GM12878 (cell line): ENCODE measurements around the gene ANKFY1. TPM values are rescaled to one million over a fixed set of nuclear protein-coding genes. Genes with fewer than 3 reads are reported as not detected.
A peak's percentile ranks its signal among the peaks of the same experiment; 100 is the strongest.

Source experiments
- ATAC-seq: fragments of 200-7000 bp; cut with Tn5 transposase; 3 replicates; pipeline ENCODE4 v1.9.1; 2020; ENCODE audit warnings: mild to moderate bottlenecking, moderate library complexity
- BruUV-seq: library from RNA; stranded (reverse); fragments of 400-500 nt; replicated peaks from 2 replicates; lab custom pipeline; 2021; lab: Mats Ljungman, UMichigan
- CTCF ChIA-PET: fragments of 300-600 bp; sonication (Branson Sonifier 250); formaldehyde crosslinking; extraction: SDS; loops from one replicate; lab custom pipeline; 2021; ENCODE audit warnings: inconsistent platforms; lab: Yijun Ruan, JAX
- POLR2A ChIA-PET: fragments of 350-600 bp; formaldehyde crosslinking; extraction: SDS; loops from one replicate; lab custom pipeline; 2021; ENCODE audit warnings: inconsistent platforms; lab: Charles Lee
- RAD21 ChIA-PET: fragments of 300-600 bp; sonication (Branson Sonifier 250); formaldehyde crosslinking; loops from one replicate; lab custom pipeline; 2023; ENCODE audit warnings: antibody characterized with exemption; ENCODE audit not compliant: unreplicated experiment; lab: Charles Lee
- SMC1A ChIA-PET: fragments of 300-600 bp; sonication (Branson Sonifier 250); formaldehyde crosslinking; loops from one replicate; lab custom pipeline; 2023; ENCODE audit not compliant: unreplicated experiment, uncharacterized antibody; lab: Charles Lee
- DNase-seq: peaks from one replicate; pipeline ENCODE4 v3.0.0-alpha.2; 2011; ENCODE audit warnings: low read depth, low spot score
- FAIRE-seq: peaks from 3 replicates; lab custom pipeline; 2011; peaks lifted over from hg19 to GRCh38; lab: Jason Lieb, UNC
- H2AFZ ChIP-seq: 2 replicates; pipeline ENCODE4 v1.6.0; 2011; ENCODE audit warnings: low read depth, low read length, control low read depth; ENCODE audit not compliant: control insufficient read depth
- H3K27ac ChIP-seq: 2 replicates; pipeline ENCODE4 v1.5.1; 2011; ENCODE audit warnings: control low read depth; ENCODE audit not compliant: control insufficient read depth, insufficient read depth
- H3K27me3 ChIP-seq, 2 experiments: replicated peaks in 1 of 2; 2 replicates each; pipeline versions ENCODE4 v1.6.0 to v1.6.1; 2011; ENCODE audit warnings: low read length in 1 of 2; ENCODE audit not compliant: control insufficient read depth in 2 of 2, insufficient read depth in 2 of 2
- H3K36me3 ChIP-seq, 2 experiments: 2 replicates each; pipeline ENCODE4 v1.5.1; 2011; ENCODE audit warnings: low read length in 1 of 2; ENCODE audit not compliant: control insufficient read depth in 2 of 2, insufficient read depth in 2 of 2
- H3K4me1 ChIP-seq: 2 replicates; pipeline ENCODE4 v1.6.1; 2011; ENCODE audit warnings: mild to moderate bottlenecking, low read length, moderate library complexity, mixed read lengths; ENCODE audit not compliant: control insufficient read depth, insufficient read depth
- H3K4me2 ChIP-seq: 2 replicates; pipeline ENCODE4 v1.6.0; 2011; ENCODE audit warnings: control low read depth; ENCODE audit not compliant: control insufficient read depth, insufficient read depth
- H3K4me3 ChIP-seq: fragments of 200-600 bp; sonication (generic); 2 replicates; pipeline ENCODE4 v1.5.1; 2016
- H3K79me2 ChIP-seq: 2 replicates; pipeline ENCODE4 v1.6.0; 2011; ENCODE audit warnings: low read length; ENCODE audit not compliant: control insufficient read depth, insufficient read depth
- H3K9ac ChIP-seq: 2 replicates; pipeline ENCODE4 v1.8.0; 2011; ENCODE audit warnings: low read length, control low read depth, mixed read lengths; ENCODE audit not compliant: control insufficient read depth, insufficient read depth
- H3K9me3 ChIP-seq: replicated peaks from 3 replicates; pipeline ENCODE4 v1.5.1; 2011; ENCODE audit warnings: mild to moderate bottlenecking, low read length; ENCODE audit not compliant: control insufficient read depth, insufficient read depth
- H4K20me1 ChIP-seq: 2 replicates; pipeline ENCODE4 v1.6.0; 2011; ENCODE audit not compliant: control insufficient read depth, insufficient read depth
- EGR1 ChIP-seq, 2 experiments: IDR thresholded peaks; 1 replicate in 1 of 2; 2 replicates in 1 of 2; pipeline ENCODE4 v1.6.1; 2011 to 2012; ENCODE audit warnings: low read depth in 2 of 2, low read length in 2 of 2, borderline replicate concordance in 1 of 2, mild to moderate bottlenecking in 1 of 2, moderate library complexity in 1 of 2
- MEF2A ChIP-seq: IDR thresholded peaks from 2 replicates; pipeline ENCODE4 v1.6.1; 2011; ENCODE audit warnings: low read depth, mild to moderate bottlenecking, low read length, moderate library complexity; ENCODE audit not compliant: insufficient read depth
- NFXL1 ChIP-seq: fragments of 450-650 bp; IDR thresholded peaks from 2 replicates; pipeline ENCODE4 v1.6.1; 2017; ENCODE audit warnings: antibody characterized with exemption, mild to moderate bottlenecking, borderline replicate concordance
- POLR2A ChIP-seq: IDR thresholded peaks from 2 replicates; pipeline ENCODE4 v1.6.1; 2011; ENCODE audit warnings: low read depth, mild to moderate bottlenecking, low read length
- RAD51 ChIP-seq: fragments of 450-650 bp; IDR thresholded peaks from 2 replicates; pipeline ENCODE4 v1.6.1; 2016; ENCODE audit warnings: moderate library complexity, mild to moderate bottlenecking, inconsistent platforms
- SMARCA5 ChIP-seq: fragments of 450-650 bp; IDR thresholded peaks from 2 replicates; pipeline ENCODE4 v1.6.1; 2017; ENCODE audit warnings: mild to moderate bottlenecking
- SPI1 ChIP-seq: IDR thresholded peaks from 2 replicates; pipeline ENCODE4 v1.6.1; 2011; ENCODE audit warnings: low read depth, mild to moderate bottlenecking, low read length, moderate library complexity, borderline replicate concordance; ENCODE audit not compliant: insufficient read depth
- ZNF24 ChIP-seq: fragments of 450-650 bp; IDR thresholded peaks from 2 replicates; pipeline ENCODE4 v1.6.1; 2017; ENCODE audit warnings: antibody characterized with exemption, mild to moderate bottlenecking
- WGBS: methylation state at CpG from one replicate; pipeline ENCODE4 v1.1.6; 2016; ENCODE audit warnings: low lambda C conversion rate; ENCODE audit not compliant: insufficient replicate concordance, insufficient coverage; ENCODE audit errors: missing lambda C conversion rate; 5-methylcytosine and 5-hydroxymethylcytosine counted together
- in situ Hi-C: fragments of 300-500 bp; cut with MboI; formaldehyde crosslinking; loops from 9 replicates; pipeline ENCODE4 v1.14.3; 2018; ENCODE audit warnings: mixed read lengths
- intact Hi-C: fragments of 100-400 bp; cut with micrococcal nuclease; formaldehyde crosslinking; loops from one replicate; pipeline ENCODE4 v1.14.2; 2022; ENCODE audit not compliant: unreplicated experiment
- polyA plus RNA-seq, 11 experiments: library from polyadenylated mRNA; depleted of rRNA in 4 of 11; unstranded in 6 of 11; stranded (reverse) in 5 of 11; fragments of >200 nt; fragmentation: Nextera tagmentation in 4 of 11; fragmentation: Illumina TruSeq in 1 of 11; extraction: Ambion mirVana in 4 of 11; extraction: Trizol in 1 of 11; gene quantifications; 1 replicate in 1 of 11; 2 replicates in 10 of 11; pipeline versions ENCODE4 v1.2.1 to v1.2.3, GENCODE V29; 2011 to 2016; ENCODE audit warnings: inconsistent platforms in 2 of 11, missing spikeins in 2 of 11, low read depth in 1 of 11
- total RNA-seq, 4 experiments: library from RNA; depleted of rRNA in 3 of 4; stranded (reverse); fragments of >200 nt in 3 of 4; fragmentation: Illumina TruSeq in 1 of 4; extraction: Trizol in 1 of 4; gene quantifications; 2 replicates each; pipeline versions ENCODE4 v1.2.1 to v1.2.3, GENCODE V29; 2013 to 2021

ANKFY1 gene
- total and polyA plus RNA-seq, 10 of the 15 experiments (the other 5 are each of a cell fraction or from before 2014, with no cell fraction given): 3.0 to 27.7 (median 16.4) TPM

- no peaks in the 10 kb centered on the region; the same call in 1 of the 2 replicates for H4K20me1 ChIP-seq
- H3K9me3 ChIP-seq: no peaks in the 10 kb centered on the region
- H3K27me3 ChIP-seq: no peaks in the 10 kb centered on the region
- in situ Hi-C loops: no loop called here
- H2AFZ ChIP-seq: no peak overlapping the region
- intact Hi-C loops: no loop called here
- peaks cover 15% of the 10 kb centered on the region for H3K4me1 ChIP-seq
- H3K27ac ChIP-seq: no peak overlapping the region
- peaks cover 42% of the 10 kb centered on the region for H3K79me2 ChIP-seq
- H3K9ac ChIP-seq: no peak overlapping the region
- RAD21 ChIA-PET: no interaction called here
- BruUV-seq: no TSS peak
- POLR2A ChIA-PET: no interaction called here
- ATAC-seq (no peak), FAIRE-seq (no peak), DNase-seq (no peak)
- SMC1A ChIA-PET: no interaction called here
- CTCF ChIA-PET: no interaction called here
- H3K4me2 ChIP-seq: no peak overlapping the region
- no peak overlapping the region for H3K4me3 ChIP-seq
- TF ChIP-seq SPI1 (peak; percentile 21; the same call in 1 of the 2 replicates), ZNF24 (no peak)
- WGBS: 85% methylated on average over 7 of the region's 7 CpGs
- peaks cover 0 to 7% of the 10 kb centered on the region in 2 experiments; a peak in 2 of 4 replicates for H3K36me3 ChIP-seq
Observed at GRCh38 chr17:4130715-4131114, 133.1 kb downstream of the ANKFY1 start.

GRCh38 chr17:4127555-4127954 lies 136.2 kb downstream of the ANKFY1 start:
- TF ChIP-seq SMARCA5 (no peak), NFXL1 (no peak), RAD51 (no peak), MEF2A (no peak), EGR1 (IDR thresholded peaks at IDR 0.05; ENCODE audit: borderline replicate concordance in 1 of 2, low read depth in 2 of 2, low read length in 2 of 2) (no peak), POLR2A (no peak)
- no peak overlapping the region for H3K4me2 ChIP-seq
- H2AFZ ChIP-seq: no peak overlapping the region
- no peaks in the 10 kb centered on the region; the same call in 1 of the 2 replicates for H4K20me1 ChIP-seq
- 72% methylated on average over 6 of the region's 6 CpGs for WGBS
- FAIRE-seq: no peak
- ChIA-PET POLR2A (interaction anchor here (1.2 kb wide), 1 partner anchor 16 kb away, joined by 9 read pairs; the partner anchor contains the start of genes CYB5D2 and ZZEF1), RAD21 (no interaction called here), CTCF (no interaction called here), SMC1A (interaction anchor here (1.4 kb wide), 1 partner anchor 10 kb away, joined by 4 read pairs; no protein-coding TSS in a partner anchor)
- peaks cover 15% of the 10 kb centered on the region for H3K4me1 ChIP-seq
- no peak overlapping the region for H3K27ac ChIP-seq
- H3K9ac ChIP-seq: no peak overlapping the region
- H3K9me3 ChIP-seq: no peaks in the 10 kb centered on the region
- no TSS peak for BruUV-seq
- no peak overlapping the region for H3K4me3 ChIP-seq
- no peak for DNase-seq
- H3K79me2 ChIP-seq: peaks cover 28% of the 10 kb centered on the region
- in situ Hi-C loops (no loop called here), intact Hi-C loops (no loop called here)
- no peak for ATAC-seq
- H3K27me3 ChIP-seq: no peaks in the 10 kb centered on the region
- H3K36me3 ChIP-seq: peaks cover 4 to 7% of the 10 kb centered on the region in 2 experiments; a peak in 3 of 4 replicates
